Stimulated activated CD4-positive, alpha-beta T cell treated with anti-CD3 and anti-CD28 coated beads, Interleukin-2, amount 100 ng/mL, for 4 hours (primary cell): Measurements from ENCODE around the gene ZWILCH.
"Not testable (repeated sequence)": the region's sequence is repeated elsewhere in the genome, so short reads cannot be mapped to it uniquely, and the experiment has no call there.

Experiments
- DNase-seq: peaks from one replicate; pipeline ENCODE4 v3.0.0-alpha.2; 2020; ENCODE audit warnings: low read depth

Gene ZWILCH

GRCh38 chr15:66586155-66586976 lies 81.2 kb downstream of the ZWILCH start:
- DNase-seq: no peak

DNA sequence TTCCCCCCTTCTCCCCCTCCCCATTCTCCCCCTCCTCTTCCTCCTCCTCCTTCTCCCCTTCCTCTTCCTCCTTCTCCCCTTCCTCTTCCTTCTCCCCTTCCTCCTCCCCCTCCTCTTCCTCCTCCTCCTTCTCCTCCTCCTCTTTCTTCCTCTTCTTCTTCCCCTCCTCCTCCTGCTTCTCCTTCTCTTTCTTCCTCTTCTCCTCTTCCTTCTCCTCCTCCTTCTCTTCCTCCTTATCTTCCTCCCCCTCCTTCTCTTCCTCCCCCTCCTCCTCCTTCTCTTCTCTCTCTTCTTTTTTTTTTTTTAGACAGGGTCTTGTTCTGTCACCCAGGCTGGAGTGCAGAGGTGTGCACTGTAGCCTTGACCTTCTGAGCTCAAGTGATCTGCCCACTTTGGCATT lies 81.9 kb downstream of the ZWILCH start:
- no peak for DNase-seq

DNA sequence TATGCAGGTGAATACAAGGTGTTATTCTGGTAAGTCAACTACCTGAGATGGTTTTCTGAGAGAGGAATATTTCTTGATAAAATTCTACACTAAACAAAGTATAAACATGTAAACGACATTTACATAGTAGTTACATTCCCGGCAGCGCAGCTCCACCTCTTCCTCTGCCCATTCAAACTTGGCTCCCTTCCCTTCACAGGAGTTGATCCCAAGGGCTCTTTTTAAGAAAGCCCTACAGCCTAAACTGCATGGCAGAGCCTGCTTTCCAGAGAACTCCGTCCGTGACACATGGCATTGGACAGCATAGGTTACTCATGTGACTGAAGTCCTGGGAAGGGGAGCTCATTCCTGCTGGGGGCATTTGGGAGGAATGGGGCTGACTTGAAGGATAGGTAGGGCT lies 82.6 kb downstream of the ZWILCH start:
- no peak for DNase-seq

- no peak for DNase-seq
Observed at GRCh38 chr15:66588537-66588936, 83.4 kb downstream of the ZWILCH start.

- DNase-seq: no peak
Observed at GRCh38 chr15:66588971-66589370, 83.8 kb downstream of the ZWILCH start.

DNA sequence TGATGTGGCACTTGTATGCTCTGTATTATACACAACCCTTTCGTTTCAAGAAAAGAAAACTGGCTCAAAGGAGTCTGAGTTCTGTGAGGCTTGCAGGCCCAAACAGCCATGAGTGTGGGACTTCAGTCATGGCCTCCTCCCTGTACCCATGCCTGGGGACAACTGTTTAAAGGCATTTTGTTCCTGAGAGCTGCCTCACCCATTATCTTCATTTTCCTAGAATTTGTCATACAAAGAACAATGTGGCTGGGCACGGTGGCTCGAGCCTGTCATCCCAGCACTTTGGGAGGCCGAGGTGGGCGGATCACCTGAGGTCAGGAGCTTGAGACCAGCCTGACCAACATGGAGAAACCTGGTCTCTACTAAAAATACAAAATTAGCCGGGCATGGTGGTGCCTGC lies 84.3 kb downstream of the ZWILCH start:
- not testable (repeated sequence) for DNase-seq

GRCh38 chr15:66590435-66590834 lies 85.3 kb downstream of the ZWILCH start:
- DNase-seq: no peak

DNA sequence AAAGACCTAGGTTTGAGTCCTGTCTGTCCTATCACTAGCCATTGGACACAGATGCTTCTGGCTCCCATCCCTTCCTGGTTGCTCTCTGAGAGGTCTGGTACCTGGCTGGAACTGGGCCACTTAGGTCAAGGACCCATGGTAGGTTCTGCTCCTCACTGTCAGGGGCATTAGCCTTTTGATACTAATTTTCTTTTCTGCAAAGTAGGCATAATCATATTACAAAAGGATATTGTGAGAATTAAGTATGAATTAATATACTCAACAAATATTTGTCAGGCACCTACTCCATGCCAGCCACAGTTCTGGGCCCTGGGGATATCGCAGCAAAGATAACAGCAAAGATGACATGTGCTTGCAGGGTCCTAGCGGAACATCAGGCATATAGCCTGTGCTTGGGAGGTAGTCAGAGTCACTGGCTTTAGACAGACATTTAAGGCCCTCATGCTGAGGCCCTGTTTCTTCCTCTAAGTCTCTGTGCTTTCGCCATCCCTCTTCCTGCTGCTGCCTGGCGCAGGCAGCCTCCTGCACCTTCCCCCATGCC lies 86.3 kb downstream of the ZWILCH start:
- DNase-seq: no peak

DNA sequence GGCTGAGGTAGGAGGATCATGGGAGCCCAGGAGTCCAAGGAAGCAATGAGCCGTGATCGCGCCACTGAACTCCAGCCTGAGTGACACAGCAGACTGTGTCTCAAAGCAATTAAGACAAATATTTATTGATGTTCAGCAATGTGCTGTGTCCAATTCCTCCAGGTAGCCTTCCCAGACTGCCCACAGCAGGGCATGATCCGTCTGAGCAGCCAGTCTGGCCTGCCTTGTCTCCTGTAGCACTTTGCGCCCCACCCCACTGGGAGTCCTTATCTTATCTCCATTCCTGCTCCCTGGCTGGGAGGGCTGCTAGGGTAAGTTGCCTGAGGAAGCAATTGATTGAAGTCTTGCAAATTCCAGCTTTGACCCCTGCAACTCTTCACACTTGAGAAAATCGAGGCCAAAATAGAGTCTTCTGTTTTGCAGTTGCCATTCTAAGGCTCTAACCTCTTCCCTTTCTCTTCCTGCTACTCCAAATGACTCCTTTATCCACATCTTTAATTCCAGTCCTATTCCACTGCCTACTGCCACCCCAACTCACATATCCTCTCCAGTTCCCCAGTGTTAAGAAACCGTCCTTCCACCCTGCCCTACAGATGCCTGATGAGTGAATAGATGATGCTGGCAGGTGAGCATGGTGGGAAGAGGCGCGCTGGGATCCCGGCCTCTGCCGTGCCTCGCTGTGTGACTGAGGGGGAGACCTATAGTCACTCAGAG lies 87.5 kb downstream of the ZWILCH start:
- no peak for DNase-seq

DNA sequence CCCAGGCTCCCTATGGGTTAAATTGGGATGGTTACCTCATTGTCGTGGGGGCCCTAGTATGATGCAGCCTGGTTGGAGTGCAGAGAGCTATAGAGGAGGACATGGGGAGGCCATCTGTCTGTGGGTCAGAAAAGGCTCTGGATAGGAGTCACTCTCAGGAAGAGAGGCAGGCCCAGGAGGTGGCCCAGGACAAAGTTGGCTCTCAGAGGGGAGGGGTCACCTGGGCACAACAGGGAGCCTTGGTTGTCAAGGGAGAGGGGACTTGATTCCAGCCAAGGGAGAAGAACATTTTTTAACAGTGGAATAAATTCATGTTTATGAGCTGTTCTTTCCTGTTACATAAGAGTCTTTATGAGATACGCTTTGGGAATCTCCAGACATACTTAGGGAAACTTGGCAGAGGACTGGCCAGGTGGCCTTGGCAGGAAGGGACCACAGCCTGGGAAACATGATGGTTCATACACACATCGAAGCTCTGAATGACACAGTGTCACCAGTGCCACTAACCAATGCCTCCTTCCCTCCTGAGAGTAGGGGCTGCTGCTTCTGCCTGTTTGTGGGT lies 88.2 kb downstream of the ZWILCH start:
- no peak for DNase-seq

DNA sequence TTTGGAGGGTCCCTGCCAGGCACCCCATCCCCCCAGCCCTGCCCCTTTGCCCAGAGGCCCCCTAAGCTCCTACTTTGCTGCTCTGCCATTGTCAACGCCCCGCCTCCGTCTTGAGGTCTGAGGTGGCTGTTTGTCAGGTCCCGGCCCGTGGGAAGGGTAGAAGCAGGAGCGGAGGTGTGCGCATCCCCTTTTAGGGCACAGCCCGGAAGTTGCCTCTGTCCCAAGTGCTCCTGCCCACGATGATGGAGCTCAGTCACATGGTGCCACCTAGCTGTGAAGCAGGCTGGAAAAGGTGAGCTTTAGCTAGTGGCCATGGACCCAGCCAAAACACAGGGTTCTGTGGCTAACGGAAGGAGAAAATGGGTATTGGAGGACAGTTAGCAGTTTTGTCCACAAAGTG lies 89.2 kb downstream of the ZWILCH start:
- DNase-seq: no peak

DNA sequence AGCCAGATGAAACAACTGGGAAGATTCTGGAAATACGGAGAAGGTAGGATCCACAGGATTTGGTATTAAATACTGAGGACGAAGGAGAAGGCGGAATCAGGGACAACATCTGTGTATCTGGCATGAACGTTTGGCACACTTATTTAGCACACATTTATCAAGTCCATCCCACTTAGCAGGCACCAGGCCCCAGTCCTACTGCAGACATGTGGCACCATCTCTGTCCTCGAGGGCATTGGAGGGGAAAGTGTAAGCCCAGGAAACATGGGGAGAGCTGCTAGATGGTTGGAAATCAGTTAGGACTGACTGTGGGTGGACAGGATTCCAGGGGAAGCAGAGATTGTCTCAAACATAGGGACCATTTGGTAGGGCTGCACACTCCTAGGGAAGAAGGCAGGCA lies 89.7 kb downstream of the ZWILCH start:
- no peak for DNase-seq

GRCh38 chr15:66595332-66595731 lies 90.2 kb downstream of the ZWILCH start:
- no peak for DNase-seq

GRCh38 chr15:66595931-66596545 lies 90.9 kb downstream of the ZWILCH start:
- no peak for DNase-seq

GRCh38 chr15:66598095-66598815 lies 93.1 kb downstream of the ZWILCH start:
- no peak for DNase-seq
